Measurements from ENCODE around the gene AS3MT.
"Not testable (repeated sequence)": the region's sequence is repeated elsewhere in the genome, so short reads cannot be mapped to it uniquely, and the experiment has no call there.

The AS3MT gene

DNA sequence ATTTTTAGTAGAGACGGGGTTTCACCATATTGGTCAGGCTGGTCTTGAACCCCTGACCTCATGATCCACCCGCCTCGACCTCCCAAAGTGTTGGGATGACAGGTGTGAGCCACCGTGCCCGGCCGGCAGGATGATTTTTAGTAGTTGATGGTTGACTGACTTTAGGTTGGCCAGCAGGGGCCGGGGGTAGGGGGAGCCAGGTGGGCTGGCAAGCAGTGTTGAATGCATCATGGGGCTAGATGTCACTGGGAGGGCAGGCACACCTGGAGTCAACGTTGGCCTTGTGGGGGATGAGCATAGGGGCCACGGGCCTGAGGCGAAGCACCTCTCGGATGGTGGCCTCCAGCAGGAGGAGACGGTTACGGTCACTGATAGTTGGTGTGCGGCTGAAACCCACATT lies 37.0 kb upstream of the AS3MT start:
- no peak overlapping the region for H3K4me3 ChIP-seq (replicated peaks; ENCODE audit: low read depth, low read length)
- TF ChIP-seq, protein P1, sequence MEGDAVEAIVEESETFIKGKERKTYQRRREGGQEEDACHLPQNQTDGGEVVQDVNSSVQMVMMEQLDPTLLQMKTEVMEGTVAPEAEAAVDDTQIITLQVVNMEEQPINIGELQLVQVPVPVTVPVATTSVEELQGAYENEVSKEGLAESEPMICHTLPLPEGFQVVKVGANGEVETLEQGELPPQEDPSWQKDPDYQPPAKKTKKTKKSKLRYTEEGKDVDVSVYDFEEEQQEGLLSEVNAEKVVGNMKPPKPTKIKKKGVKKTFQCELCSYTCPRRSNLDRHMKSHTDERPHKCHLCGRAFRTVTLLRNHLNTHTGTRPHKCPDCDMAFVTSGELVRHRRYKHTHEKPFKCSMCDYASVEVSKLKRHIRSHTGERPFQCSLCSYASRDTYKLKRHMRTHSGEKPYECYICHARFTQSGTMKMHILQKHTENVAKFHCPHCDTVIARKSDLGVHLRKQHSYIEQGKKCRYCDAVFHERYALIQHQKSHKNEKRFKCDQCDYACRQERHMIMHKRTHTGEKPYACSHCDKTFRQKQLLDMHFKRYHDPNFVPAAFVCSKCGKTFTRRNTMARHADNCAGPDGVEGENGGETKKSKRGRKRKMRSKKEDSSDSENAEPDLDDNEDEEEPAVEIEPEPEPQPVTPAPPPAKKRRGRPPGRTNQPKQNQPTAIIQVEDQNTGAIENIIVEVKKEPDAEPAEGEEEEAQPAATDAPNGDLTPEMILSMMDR (IDR thresholded peaks at IDR 0.05; ENCODE audit: low read length, missing control alignments) = no peak
- no peak for DNase-seq (ENCODE audit: low read depth)

DNA sequence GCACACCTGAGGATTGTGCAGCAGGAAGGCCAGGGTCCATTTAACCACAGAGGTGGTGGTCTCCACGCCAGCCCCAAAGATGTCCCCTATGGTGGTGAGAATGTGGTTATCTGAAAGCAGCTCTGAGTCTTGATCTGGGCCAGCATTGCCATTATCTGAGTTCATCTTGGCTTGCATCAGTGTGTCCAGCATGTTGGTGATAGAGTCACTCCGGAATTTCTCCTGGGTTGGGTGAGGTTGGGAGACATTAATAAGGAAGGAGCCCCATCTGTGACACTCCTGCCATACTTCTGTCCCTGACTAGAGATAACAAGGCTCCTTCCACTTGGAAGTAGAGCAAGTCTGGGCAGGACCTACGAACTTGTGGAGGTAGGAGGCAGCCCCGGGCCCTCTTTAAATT lies 36.3 kb upstream of the AS3MT start:
- H3K4me3 ChIP-seq (replicated peaks; ENCODE audit: low read depth, low read length) = no peak overlapping the region
- TF ChIP-seq, protein P1 (IDR thresholded peaks at IDR 0.05; ENCODE audit: low read length, missing control alignments) = no peak
- DNase-seq (ENCODE audit: low read depth) = no peak

DNA sequence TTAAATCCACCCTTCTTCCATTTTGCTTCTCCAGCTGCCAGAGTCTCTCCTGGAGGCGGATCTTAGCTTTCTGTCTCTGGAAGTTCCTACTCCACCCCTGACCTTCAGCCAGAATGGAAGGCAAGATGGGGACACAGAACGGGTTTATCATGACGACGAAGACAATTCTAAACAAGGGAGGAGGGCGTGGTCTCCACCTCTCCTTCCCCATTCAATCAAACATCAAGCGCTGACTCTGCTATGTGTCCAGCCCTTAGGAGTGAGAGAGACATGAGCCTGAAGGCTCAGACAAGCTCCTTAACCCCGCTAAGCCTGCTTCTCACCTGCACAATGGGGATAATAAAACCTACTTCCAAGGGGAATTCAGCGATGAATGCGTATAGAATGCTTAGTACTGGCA lies 35.1 kb upstream of the AS3MT start:
- TF ChIP-seq, protein P1 (IDR thresholded peaks at IDR 0.05; ENCODE audit: low read length, missing control alignments) = no peak
- no peak for DNase-seq (ENCODE audit: low read depth)
- H3K4me3 ChIP-seq (replicated peaks; ENCODE audit: low read depth, low read length) = no peak overlapping the region

DNA sequence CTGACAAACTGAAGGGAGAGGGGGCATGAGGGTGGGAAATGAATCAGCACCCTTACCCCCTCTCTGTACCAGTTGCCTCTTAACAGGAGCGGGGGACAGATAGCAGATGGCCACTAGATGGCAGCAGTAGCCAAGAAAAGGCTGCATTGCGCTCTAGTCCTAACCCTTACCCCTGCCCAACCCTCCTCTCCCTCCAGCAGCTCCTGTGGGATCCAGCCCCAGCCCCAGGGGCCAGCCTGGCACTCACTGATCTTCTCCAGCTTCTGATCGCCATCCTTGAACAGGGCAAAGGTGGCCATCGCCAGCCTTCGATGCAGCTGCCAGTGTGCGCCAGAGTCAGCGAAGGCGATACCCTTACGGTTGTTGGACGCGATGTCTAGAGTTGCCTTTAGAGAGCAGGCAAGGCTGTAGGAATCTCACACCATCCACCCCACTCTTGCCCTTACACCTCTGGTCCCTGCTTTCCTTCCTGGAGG lies 34.2 kb upstream of the AS3MT start:
- DNase-seq (ENCODE audit: low read depth) = peak; percentile 83

DNA sequence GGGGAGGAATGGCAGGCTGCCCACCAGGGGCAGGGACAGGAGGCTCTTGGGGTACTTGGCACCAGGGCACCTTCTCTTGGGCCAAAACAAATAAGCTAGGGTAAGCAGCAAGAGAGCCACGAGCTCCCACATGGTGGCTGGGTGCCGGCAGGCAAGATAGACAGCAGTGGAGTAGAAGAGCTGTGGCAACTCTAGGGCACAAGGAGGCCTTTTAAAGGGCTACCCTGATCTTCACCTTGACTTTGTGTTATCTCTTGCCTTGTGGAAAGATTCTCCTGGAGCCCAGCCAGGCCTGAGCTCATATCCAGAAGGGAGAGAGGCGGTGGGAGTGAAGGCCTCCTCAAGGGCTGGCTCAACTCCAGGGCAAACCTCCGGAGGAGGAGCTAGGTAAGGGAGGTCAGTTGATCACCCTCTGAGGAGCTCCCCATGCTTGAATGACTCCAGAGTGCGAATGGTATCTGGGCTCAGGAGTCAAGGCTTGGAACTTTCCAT lies 32.0 kb upstream of the AS3MT start, which contains the start of gene CYP17A1:
CYP17A1 (minus strand) TSS at position 184 of the 492 bp plus-strand sequence; CDS start at position 132, 52 bp downstream.
- DNase-seq (ENCODE audit: low read depth) = peak; percentile 57
- TF ChIP-seq, protein P1 (IDR thresholded peaks at IDR 0.05; ENCODE audit: low read length, missing control alignments) = no peak
- no peak within 1 kb of the TSS for H3K4me3 ChIP-seq (replicated peaks; ENCODE audit: low read depth, low read length)

More for the DNA sequence above, 34.2 kb upstream of the AS3MT start:
- TF ChIP-seq, protein P1 (IDR thresholded peaks at IDR 0.05; ENCODE audit: low read length, missing control alignments) = peak; percentile 84
- H3K4me3 ChIP-seq (replicated peaks; ENCODE audit: low read depth, low read length) = no peak overlapping the region

DNA sequence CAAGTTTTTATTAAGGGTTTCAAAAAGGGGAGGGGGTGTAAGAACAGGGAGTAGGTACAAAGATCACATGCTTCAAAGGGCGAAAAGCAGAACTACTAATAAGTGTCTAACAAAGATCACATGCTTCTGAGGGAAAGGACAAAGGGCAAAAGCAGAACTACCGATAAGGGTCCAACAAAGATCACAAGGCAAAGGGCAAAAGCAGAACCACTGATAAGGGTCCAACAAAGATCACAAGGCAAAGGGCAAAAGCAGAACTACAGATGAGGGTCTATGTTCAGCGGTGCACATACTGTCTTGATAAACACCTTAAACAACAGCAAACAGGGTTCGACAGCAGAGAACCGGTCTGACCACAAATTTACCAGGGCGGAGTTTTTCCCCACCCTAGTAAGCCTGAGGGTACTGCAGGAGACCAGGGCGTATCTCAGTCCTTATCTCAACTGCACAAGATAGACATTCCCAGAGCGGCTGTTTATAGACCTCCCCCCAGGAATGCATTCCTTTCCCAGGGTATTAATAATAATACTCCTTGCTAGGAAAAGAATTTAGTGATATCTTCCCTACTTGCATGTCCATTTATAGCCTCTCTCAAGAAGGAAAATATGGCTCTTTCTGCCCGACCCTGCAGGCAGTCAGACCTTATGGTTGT lies 30.9 kb upstream of the AS3MT start:
- H3K4me3 ChIP-seq (replicated peaks; ENCODE audit: low read depth, low read length); DNase-seq (ENCODE audit: low read depth): not testable (repeated sequence)

DNA sequence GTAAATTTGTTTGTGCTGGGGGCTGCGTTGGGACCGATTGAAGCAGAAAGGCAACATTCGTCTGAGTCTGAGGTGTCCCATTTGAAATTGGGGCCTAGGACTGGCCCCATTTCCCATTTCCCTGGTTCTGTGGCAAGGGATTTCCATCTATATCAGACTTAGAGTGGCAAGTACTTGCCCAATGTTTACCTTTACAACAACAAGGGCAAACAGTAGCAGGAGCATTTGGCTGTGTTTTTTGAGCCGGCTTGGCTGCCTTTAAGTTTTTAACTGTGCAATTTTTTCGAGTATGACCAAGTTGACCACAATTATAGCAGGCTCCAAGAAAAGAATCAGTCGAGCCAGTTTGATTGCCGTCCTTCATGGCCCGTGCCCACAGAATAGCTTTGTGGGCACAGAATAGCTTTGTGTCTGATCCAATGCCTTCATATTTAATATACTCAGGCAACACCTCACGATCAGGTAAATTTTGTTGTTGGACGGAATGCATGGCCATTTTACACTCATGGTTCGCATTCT lies 27.4 kb upstream of the AS3MT start:
- TF ChIP-seq, protein P1 (IDR thresholded peaks at IDR 0.05; ENCODE audit: low read length, missing control alignments) = no peak

DNA sequence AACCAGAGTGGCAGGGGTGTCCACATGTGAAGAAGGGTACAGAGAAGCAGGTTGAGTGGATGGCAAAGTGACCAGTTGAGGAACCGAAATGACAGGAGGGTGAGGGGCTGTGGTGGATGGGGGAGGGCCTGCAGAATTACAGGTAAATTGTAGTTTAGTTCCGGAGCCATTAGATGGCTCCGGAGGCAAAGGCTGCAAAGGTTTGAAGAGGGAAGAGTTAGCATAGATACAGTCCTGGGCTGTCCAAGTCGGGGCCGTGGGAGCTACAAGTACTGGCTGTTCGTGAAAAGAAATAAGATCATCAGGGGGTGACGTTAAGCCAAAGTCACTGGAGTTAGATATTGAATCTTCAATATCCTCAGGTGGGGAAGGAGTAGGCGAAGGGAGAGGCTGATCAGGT lies 26.1 kb upstream of the AS3MT start:
- DNase-seq (ENCODE audit: low read depth); H3K4me3 ChIP-seq (replicated peaks; ENCODE audit: low read depth, low read length): not testable (repeated sequence)

More for the DNA sequence above, 27.4 kb upstream of the AS3MT start:
- DNase-seq (ENCODE audit: low read depth) = no peak
- H3K4me3 ChIP-seq (replicated peaks; ENCODE audit: low read depth, low read length) = no peak overlapping the region

DNA sequence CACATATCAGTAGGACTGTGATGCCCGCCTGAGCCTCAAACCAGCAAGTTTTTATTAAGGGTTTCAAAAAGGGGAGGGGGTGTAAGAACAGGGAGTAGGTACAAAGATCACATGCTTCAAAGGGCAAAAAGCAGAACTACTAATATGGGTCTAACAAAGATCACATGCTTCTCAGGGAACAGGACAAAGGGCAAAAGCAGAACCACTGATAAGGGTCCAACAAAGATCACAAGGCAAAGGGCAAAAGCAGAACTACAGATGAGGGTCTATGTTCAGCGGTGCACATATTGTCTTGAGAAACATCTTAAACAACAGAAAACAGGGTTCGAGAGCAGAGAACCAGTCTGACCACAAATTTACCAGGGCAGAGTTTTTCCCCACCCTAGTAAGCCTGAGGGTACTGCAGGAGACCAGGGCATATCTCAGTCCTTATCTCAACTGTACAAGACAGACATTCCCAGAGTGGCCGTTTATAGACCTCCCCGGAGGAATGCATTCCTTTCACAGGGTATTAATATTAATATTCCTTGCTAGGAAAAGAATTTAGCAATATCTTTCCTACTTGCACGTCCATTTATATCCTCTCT lies 25.0 kb upstream of the AS3MT start:
- H3K4me3 ChIP-seq (replicated peaks; ENCODE audit: low read depth, low read length); DNase-seq (ENCODE audit: low read depth): not testable (repeated sequence)

Data from fibroblast of pulmonary artery (primary cell).